Fibroblast of pulmonary artery (primary cell): ENCODE results near the gene CACNA2D4.

Experiments used
- DNase-seq: peaks from one replicate; pipeline ENCODE4 v3.0.0-alpha.2; 2010; ENCODE audit warnings: low read depth
- H3K4me3 ChIP-seq: replicated peaks from 2 replicates; pipeline ENCODE4 v1.5.1; 2011; ENCODE audit warnings: low read depth, mild to moderate bottlenecking, control low read depth, low read length, moderate library complexity
- TF ChIP-seq, protein P1 (sequence below): IDR thresholded peaks from 2 replicates; pipeline ENCODE4 v1.5.1; 2011; ENCODE audit warnings: mild to moderate bottlenecking, control low read depth, low read length, inconsistent platforms; ENCODE audit errors: missing control alignments

The CACNA2D4 gene

DNA sequence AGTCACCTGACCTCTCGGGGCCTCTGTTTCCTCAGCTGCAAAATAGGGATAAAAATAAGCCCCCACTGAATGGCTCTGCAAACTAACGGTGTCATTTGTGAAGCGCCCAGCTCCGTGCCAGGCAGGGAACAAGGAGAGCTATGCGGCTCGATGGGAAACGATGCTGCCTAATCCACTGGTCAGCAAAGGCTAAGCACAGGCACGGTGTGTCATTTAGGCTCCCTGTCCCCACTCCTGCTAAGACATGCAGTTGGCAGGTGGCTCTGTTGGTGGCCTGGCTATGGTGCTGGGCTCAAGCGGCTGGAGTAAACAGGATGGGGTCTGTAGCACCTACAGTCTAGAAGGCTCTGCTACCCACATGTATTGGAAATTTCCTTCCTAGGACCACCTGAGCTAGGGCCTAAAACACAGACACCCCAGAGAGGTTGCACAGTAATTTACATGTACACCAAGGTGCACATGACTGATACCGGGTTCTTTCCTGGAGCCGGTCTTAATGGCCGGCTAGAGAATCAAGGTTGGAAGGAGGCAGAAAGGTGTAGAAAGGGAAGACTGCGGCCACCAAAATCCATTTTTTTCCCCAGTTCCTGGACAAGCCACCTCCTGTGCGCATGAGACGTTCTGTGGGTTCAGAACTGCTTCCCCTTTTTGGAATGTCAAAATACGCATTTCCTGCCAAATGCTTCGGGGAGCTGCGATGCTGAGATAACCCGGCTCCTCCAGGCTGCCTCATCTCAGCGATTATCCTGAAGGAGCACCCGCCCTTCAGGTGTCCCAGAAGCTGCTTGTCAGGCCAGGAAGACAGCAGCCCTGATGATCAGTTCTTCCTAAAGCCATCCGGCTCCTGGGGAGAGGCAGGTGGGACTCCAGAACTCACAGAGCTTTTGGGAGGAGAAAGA lies 1.0 kb downstream of the CACNA2D4 start:
- no peak overlapping the region for H3K4me3 ChIP-seq
- DNase-seq = no peak
- TF ChIP-seq, protein P1, sequence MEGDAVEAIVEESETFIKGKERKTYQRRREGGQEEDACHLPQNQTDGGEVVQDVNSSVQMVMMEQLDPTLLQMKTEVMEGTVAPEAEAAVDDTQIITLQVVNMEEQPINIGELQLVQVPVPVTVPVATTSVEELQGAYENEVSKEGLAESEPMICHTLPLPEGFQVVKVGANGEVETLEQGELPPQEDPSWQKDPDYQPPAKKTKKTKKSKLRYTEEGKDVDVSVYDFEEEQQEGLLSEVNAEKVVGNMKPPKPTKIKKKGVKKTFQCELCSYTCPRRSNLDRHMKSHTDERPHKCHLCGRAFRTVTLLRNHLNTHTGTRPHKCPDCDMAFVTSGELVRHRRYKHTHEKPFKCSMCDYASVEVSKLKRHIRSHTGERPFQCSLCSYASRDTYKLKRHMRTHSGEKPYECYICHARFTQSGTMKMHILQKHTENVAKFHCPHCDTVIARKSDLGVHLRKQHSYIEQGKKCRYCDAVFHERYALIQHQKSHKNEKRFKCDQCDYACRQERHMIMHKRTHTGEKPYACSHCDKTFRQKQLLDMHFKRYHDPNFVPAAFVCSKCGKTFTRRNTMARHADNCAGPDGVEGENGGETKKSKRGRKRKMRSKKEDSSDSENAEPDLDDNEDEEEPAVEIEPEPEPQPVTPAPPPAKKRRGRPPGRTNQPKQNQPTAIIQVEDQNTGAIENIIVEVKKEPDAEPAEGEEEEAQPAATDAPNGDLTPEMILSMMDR = no peak

DNA sequence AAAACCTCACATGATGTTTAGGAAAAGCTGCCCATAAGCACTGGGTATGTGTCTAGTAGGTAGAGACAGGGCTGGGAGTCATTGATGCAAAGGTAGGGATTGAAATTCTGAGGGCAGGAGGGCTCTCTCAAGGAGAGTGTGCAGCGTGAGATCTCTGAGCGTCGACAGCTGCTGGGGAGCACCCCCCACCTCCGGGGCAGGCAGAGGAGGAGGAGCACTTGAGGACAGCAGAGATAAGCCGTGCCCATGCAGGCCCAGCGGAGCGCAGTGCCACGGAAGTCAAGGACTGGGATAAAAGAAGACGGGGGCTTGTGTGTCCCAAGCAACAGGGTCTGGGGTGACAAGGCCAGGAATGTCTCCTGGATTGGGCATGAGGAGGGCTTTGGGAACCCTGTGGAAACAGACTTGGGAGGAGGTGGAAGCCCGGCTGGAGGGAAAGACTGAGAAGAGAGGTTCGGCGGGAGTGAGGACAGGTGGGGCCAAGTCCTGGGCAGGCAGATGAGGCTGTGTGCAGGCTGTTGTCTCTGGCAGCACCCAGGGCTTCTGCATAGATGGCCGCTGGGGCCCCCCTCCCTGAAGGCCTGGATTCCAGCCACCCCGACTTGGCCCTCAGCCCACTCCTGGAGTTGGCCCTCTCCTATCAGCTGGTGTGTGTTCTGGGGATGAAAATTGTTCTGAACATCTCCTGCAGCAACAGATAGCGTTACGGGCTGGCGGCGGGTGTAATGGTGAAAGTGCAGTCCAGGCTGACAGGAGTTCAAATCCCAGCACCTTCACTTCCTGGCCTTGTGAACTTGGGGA lies 1.9 kb downstream of the CACNA2D4 start:
- no peak for DNase-seq
- no peak overlapping the region for H3K4me3 ChIP-seq

DNA sequence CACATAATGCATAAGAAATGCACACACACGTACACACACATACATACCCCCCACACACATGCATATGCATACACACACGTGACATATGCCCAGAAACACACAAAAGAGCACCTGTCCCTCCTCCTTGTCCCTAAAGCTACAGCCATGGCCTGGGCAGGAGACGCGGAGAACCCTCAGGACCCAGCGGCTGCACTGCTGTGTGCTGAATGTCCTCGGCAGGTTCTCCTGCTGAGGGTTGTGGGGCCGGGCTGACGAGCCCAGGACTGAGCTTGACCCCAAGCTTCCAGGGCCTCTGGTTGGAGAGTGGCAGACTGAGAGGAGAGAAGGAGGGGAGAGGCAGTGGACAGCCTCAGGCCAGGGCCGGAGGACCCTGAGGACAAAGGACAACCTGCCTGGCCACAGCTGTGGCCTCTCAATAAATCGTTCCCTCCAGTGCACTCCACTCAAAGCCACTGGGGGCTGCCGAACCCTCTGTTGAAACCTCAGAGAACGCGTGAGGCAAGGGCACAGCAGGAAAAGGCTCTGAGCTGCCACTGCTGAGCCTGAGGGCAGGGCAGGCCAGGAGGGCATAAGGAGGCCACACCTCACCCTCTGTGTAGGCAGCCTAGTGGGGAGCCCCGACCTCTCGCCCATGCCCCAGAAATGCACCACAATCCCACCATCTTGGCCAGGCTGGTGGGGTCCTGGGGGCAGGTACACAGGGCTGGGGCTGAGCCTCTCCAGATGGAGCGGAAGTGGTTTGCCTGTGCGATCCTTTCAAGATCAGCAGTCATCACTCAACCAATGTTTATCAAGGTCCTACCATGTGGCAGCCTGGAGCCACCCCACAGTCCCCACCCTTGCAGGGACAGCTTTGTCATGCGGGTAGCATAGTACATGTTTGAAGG lies 3.1 kb downstream of the CACNA2D4 start:
- TF ChIP-seq, protein P1 = no peak
- no peak overlapping the region for H3K4me3 ChIP-seq
- DNase-seq = no peak

More for the DNA sequence above, 1.9 kb downstream of the CACNA2D4 start:
- TF ChIP-seq, protein P1 = no peak

DNA sequence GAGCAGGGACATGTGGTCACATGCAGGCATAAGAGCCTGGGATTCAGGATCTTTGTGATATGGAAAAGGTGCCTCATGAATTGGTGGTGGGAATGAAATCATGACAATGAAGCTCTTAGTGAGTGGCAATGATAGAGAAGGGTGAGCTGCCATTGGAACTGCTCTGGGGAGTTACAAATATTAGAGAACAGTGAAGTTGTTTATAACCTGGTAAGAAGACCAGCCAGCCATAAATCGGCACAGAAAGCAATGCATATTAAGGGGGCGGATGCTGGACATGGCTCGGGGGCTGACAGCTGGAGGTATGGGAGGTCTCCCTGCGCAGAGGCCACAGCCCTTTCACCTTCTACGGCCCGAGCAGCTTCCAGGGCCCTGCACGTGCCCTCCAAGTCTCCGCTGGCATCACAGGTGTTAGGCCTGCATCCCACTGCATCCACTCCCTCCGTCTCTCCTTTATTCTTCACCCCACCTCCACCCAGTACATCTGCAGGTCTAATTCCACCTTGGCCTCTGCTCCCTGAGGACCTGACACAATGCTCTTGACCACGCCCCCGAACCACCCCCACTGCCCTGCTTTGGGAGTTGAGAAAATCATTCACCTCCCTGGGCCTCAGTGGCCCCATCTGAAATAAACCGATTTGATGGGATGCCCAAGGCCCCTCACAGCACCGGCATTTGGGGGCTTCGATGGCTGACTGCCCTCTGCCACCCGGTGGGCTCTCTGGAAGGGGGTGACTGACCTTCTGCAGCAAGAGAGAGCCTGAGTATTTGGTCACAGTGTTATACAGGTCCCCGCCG lies 4.1 kb downstream of the CACNA2D4 start:
- DNase-seq = no peak
- no peak overlapping the region for H3K4me3 ChIP-seq

DNA sequence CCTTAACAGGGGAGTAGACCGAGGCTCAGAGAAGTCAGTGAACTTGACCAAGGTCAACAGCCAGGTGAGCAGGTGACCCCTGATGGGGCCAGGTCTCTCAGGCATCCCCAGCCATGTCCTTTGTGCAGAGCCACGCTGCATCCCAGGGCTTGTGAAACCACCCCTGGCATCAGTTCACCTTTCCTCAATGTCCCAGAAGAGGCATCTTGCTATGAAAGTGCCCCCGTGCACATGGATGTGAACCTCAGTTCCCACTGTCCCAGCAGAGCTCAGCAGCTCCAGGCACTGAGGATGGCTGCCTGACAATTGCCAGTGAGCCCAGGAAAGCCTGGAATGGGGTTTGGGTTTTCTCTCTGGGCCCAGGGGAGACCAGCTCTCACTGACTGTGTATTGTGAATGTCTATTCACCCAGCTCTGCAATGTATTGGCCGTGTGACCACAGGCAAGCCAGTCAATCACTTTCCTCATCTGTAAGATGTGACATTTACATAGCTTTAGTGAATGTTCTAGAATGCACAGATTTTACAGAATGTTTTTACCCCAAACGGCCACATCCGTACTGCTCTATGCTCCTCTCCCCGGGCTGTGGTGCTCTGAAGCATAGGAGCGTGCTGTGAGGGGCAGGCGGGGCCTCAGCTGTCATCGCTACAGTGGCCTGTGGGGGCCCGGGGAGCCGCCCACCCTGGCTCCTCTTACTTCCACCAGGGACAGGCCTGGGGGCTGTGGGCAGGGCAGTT lies 4.9 kb downstream of the CACNA2D4 start:
- H3K4me3 ChIP-seq = no peak overlapping the region
- no peak for DNase-seq
- TF ChIP-seq, protein P1 = no peak

More for the DNA sequence above, 4.1 kb downstream of the CACNA2D4 start:
- TF ChIP-seq, protein P1 = no peak
